HFFc6 (cell line): ENCODE measurements around the gene USP3. TPM values are rescaled to one million over a fixed set of nuclear protein-coding genes. Genes with fewer than 3 reads are reported as not detected.
A peak's percentile ranks its signal among the peaks of the same experiment; 100 is the strongest.

Experiments
- DNase-seq: peaks from one replicate; pipeline ENCODE4 v3.0.0-alpha.2; 2018
- H3K27ac Mint-ChIP-seq: 2 replicates; pipeline ENCODE4 v1.8.0; 2020; ENCODE audit warnings: mild to moderate bottlenecking, mixed read lengths
- H3K27me3 Mint-ChIP-seq: 2 replicates; pipeline ENCODE4 v1.8.0; 2021; ENCODE audit warnings: mild to moderate bottlenecking, moderate library complexity, mixed read lengths; ENCODE audit not compliant: insufficient read depth
- H3K36me3 Mint-ChIP-seq: 2 replicates; pipeline ENCODE4 v1.8.0; 2021; ENCODE audit warnings: low read depth, mixed read lengths
- H3K4me1 Mint-ChIP-seq: 2 replicates; pipeline ENCODE4 v1.8.0; 2020; ENCODE audit warnings: low read depth, mixed read lengths
- H3K4me3 Mint-ChIP-seq: 2 replicates; pipeline ENCODE4 v1.8.0; 2020; ENCODE audit warnings: mild to moderate bottlenecking, moderate library complexity, mixed read lengths
- H3K9me3 Mint-ChIP-seq: 2 replicates; pipeline ENCODE4 v1.8.0; 2020; ENCODE audit warnings: mild to moderate bottlenecking, mixed read lengths
- total RNA-seq, 6 experiments: library from RNA; stranded (reverse); fragmentation: NEBNext Ultra II Directional; extraction: Animal tissue kit (Norgen Biotek cat#: 25700); gene quantifications; 2 replicates in 1 of 6; 3 replicates in 5 of 6; pipeline ENCODE4 v1.2.3, GENCODE V29; 2021
- TF ChIP-seq, protein P1 (sequence below): fragments of 200-600 bp; sonication (generic); IDR thresholded peaks from 2 replicates; pipeline ENCODE4 v1.5.0; 2021; ENCODE audit warnings: antibody characterized with exemption, mild to moderate bottlenecking

USP3 gene
- total RNA-seq, 6 experiments from 2014 or later, result 16.8 to 26.2 (median 23.1) TPM

- DNase-seq, result no peak
- TF ChIP-seq, protein P1, sequence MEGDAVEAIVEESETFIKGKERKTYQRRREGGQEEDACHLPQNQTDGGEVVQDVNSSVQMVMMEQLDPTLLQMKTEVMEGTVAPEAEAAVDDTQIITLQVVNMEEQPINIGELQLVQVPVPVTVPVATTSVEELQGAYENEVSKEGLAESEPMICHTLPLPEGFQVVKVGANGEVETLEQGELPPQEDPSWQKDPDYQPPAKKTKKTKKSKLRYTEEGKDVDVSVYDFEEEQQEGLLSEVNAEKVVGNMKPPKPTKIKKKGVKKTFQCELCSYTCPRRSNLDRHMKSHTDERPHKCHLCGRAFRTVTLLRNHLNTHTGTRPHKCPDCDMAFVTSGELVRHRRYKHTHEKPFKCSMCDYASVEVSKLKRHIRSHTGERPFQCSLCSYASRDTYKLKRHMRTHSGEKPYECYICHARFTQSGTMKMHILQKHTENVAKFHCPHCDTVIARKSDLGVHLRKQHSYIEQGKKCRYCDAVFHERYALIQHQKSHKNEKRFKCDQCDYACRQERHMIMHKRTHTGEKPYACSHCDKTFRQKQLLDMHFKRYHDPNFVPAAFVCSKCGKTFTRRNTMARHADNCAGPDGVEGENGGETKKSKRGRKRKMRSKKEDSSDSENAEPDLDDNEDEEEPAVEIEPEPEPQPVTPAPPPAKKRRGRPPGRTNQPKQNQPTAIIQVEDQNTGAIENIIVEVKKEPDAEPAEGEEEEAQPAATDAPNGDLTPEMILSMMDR, result no peak
- Mint-ChIP-seq H3K27me3 (no peaks in the 10 kb centered on the region), H3K27ac (no peak overlapping the region), H3K9me3 (no peaks in the 10 kb centered on the region), H3K36me3 (no peaks in the 10 kb centered on the region; the same call in 1 of the 2 replicates), H3K4me3 (no peak overlapping the region), H3K4me1 (peaks cover 6% of the 10 kb centered on the region; the same call in 1 of the 2 replicates)
Observed at GRCh38 chr15:63544258-63545026, 40.0 kb downstream of the USP3 start.

- Mint-ChIP-seq H3K4me1 (peaks cover 6% of the 10 kb centered on the region; the same call in 1 of the 2 replicates), H3K27me3 (no peaks in the 10 kb centered on the region), H3K9me3 (no peaks in the 10 kb centered on the region), H3K4me3 (no peak overlapping the region), H3K36me3 (no peaks in the 10 kb centered on the region; the same call in 1 of the 2 replicates), H3K27ac (no peak overlapping the region)
- TF ChIP-seq, protein P1, result no peak
- DNase-seq, result no peak
Observed at GRCh38 chr15:63545520-63545919, 41.1 kb downstream of the USP3 start.

DNA sequence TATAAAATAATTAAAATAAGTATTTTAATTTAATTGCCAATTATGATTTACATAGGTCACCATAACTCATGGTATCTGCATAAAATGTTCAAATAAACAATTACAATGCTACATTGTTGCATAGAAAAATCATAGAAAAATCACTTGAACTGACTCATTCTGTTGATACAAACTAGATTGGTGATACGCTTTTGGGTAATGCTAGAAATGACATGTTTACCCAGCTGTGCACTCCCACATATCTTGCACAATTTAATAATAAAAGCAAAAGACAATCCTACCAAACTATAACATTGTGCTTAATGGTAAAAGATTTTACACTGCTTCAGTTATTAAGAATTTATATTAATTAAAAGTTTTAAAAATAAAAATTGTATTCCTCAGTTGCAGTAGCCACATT, 47.0 kb downstream of the USP3 start:
- TF ChIP-seq, protein P1, result no peak
- Mint-ChIP-seq H3K36me3 (0 out of 2 replicates have a peak, but pooled peaks cover 7% of the 10 kb centered on the region), H3K27me3 (no peaks in the 10 kb centered on the region), H3K9me3 (no peaks in the 10 kb centered on the region), H3K4me1 (peaks cover 37% of the 10 kb centered on the region), H3K27ac (no peak overlapping the region), H3K4me3 (no peak overlapping the region)
- DNase-seq, result no peak

DNA sequence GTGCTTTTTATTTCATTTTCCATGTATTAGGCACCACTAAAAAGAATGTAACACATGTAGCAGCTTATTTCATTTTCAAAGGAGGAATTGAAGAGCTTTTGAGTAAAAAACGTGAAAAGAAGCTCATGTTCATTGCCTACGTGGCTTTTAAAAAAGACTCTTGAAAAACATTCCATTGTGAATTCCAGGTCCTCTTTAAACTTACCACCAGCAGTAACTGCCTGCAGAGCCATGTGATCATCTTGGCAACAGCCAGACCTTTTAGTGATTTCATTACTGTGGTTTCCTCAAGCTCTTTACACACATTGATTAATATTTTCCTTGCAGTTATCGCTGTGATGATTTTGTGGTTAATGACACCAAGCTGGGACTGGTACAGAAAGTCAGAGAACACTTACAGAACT, 49.0 kb downstream of the USP3 start:
- Mint-ChIP-seq H3K9me3 (no peaks in the 10 kb centered on the region), H3K27ac (peak overlapping the region; percentile 93), H3K4me3 (peak overlapping the region; percentile 83), H3K27me3 (no peaks in the 10 kb centered on the region; the same call in 1 of the 2 replicates), H3K4me1 (peaks cover 37% of the 10 kb centered on the region), H3K36me3 (peaks cover 22% of the 10 kb centered on the region)
- TF ChIP-seq, protein P1, result no peak
- DNase-seq, result peak; percentile 91

- H3K4me1 Mint-ChIP-seq, result peaks cover 37% of the 10 kb centered on the region
- 0 out of 2 replicates have a peak overlapping the region, but pooled peaks have one; percentile 83 for H3K4me3 Mint-ChIP-seq
- no peaks in the 10 kb centered on the region for H3K9me3 Mint-ChIP-seq
- H3K36me3 Mint-ChIP-seq, result peaks cover 28% of the 10 kb centered on the region
- DNase-seq, result no peak
- TF ChIP-seq, protein P1, result no peak
- H3K27ac Mint-ChIP-seq, result peak overlapping the region; percentile 49
- H3K27me3 Mint-ChIP-seq, result no peaks in the 10 kb centered on the region; the same call in 1 of the 2 replicates
Observed at GRCh38 chr15:63554337-63554927, 50.0 kb downstream of the USP3 start.
